OCI-LY7 (cell line): Measurements from ENCODE around the gene NEAT1. TPM values are rescaled to one million over a fixed set of nuclear protein-coding genes. Genes with fewer than 3 reads are reported as not detected.

ENCODE experiments used
- BruUV-seq: library from RNA; stranded (reverse); fragments of 400-500 nt; replicated peaks from 2 replicates; lab custom pipeline; 2021; lab: Mats Ljungman, UMichigan
- CTCF ChIA-PET: fragments of 300-600 bp; sonication (Branson Sonifier 250); formaldehyde crosslinking; loops from one replicate; lab custom pipeline; 2022; ENCODE audit warnings: antibody characterized with exemption; ENCODE audit not compliant: unreplicated experiment; lab: Charles Lee
- POLR2A ChIA-PET: fragments of 300-600 bp; sonication (Branson Sonifier 250); formaldehyde crosslinking; loops from one replicate; lab custom pipeline; 2022; ENCODE audit warnings: antibody characterized with exemption; lab: Charles Lee
- DNase-seq: peaks from one replicate; pipeline ENCODE4 v3.0.0-alpha.2; 2015; ENCODE audit warnings: low spot score
- H2AFZ ChIP-seq: fragments of 200-600 bp; sonication (generic), shearing (Covaris generic); 2 replicates; pipeline ENCODE4 v1.6.1; 2014; ENCODE audit warnings: mild to moderate bottlenecking, antibody characterized with exemption, low read length, moderate library complexity
- H3K27ac ChIP-seq: fragments of 200-600 bp; sonication (generic); 2 replicates; pipeline ENCODE4 v1.5.1; 2014; ENCODE audit warnings: mixed run types, low read depth, mild to moderate bottlenecking, moderate library complexity, low read length, inconsistent platforms; ENCODE audit not compliant: poor library complexity, severe bottlenecking
- H3K36me3 ChIP-seq: fragments of 200-600 bp; sonication (generic); 2 replicates; pipeline ENCODE4 v1.6.1; 2014; ENCODE audit warnings: mild to moderate bottlenecking, antibody characterized with exemption, low read length, moderate library complexity, mixed read lengths; ENCODE audit not compliant: insufficient read depth
- H3K4me1 ChIP-seq: fragments of 200-600 bp; sonication (generic); 2 replicates; pipeline ENCODE4 v1.5.1; 2014; ENCODE audit warnings: mild to moderate bottlenecking, low read length; ENCODE audit not compliant: insufficient read depth, poor library complexity, severe bottlenecking
- H3K4me2 ChIP-seq: fragments of 200-600 bp; sonication (generic); 2 replicates; pipeline ENCODE4 v1.6.1; 2014; ENCODE audit warnings: mild to moderate bottlenecking, low read length
- H3K4me3 ChIP-seq: fragments of 200-600 bp; sonication (generic); 2 replicates; pipeline ENCODE4 v1.5.1; 2014; ENCODE audit warnings: mild to moderate bottlenecking, low read depth, low read length; ENCODE audit not compliant: poor library complexity, severe bottlenecking
- H3K79me2 ChIP-seq: fragments of 200-600 bp; sonication (generic); 2 replicates; pipeline ENCODE4 v1.6.1; 2016; ENCODE audit warnings: low read depth, mild to moderate bottlenecking, low read length, moderate library complexity, mixed read lengths; ENCODE audit not compliant: insufficient read depth
- H3K9me2 ChIP-seq: fragments of 200-600 bp; sonication (generic); 2 replicates; pipeline ENCODE4 v1.6.1; 2016; ENCODE audit warnings: mild to moderate bottlenecking, low read length, mixed read lengths; ENCODE audit not compliant: insufficient read depth
- H3K9me3 ChIP-seq: fragments of 200-600 bp; sonication (generic); 2 replicates; pipeline ENCODE4 v1.6.1; 2014; ENCODE audit warnings: mild to moderate bottlenecking, mixed run types, low read length, mixed read lengths
- H4K20me1 ChIP-seq: fragments of 200-600 bp; sonication (generic); 2 replicates; pipeline ENCODE4 v1.6.1; 2014; ENCODE audit warnings: mild to moderate bottlenecking, antibody characterized with exemption, low read length, moderate library complexity, mixed read lengths; ENCODE audit not compliant: insufficient read depth
- EZH2phosphoT487 ChIP-seq: fragments of 200-600 bp; sonication (generic); IDR thresholded peaks from 2 replicates; pipeline ENCODE4 v1.6.1; 2018; ENCODE audit warnings: low read depth, borderline replicate concordance, mild to moderate bottlenecking, mixed run types, antibody characterized with exemption, low read length, moderate library complexity, mixed read lengths
- intact Hi-C: fragments of 100-400 bp; cut with micrococcal nuclease; formaldehyde crosslinking; loops from one replicate; pipeline ENCODE4 v1.10.0; 2022; ENCODE audit not compliant: unreplicated experiment
- total RNA-seq, 2 experiments: library from RNA; depleted of rRNA in 1 of 2; stranded (reverse); fragments of >200 nt in 1 of 2; shearing (Covaris generic) in 1 of 2; gene quantifications; 2 replicates each; pipeline ENCODE4 v1.2.3, GENCODE V29; 2014 to 2022
- TF ChIP-seq, protein P1 (sequence below): fragments of 200-600 bp; sonication (generic); conservative IDR thresholded peaks from 2 replicates; pipeline ENCODE4 v1.5.1; 2014; ENCODE audit warnings: mild to moderate bottlenecking, antibody characterized with exemption, low read length, moderate library complexity, mixed read lengths

NEAT1 gene
- total RNA-seq, 2 experiments from 2014 or later: 30.1 to 440 TPM

DNA sequence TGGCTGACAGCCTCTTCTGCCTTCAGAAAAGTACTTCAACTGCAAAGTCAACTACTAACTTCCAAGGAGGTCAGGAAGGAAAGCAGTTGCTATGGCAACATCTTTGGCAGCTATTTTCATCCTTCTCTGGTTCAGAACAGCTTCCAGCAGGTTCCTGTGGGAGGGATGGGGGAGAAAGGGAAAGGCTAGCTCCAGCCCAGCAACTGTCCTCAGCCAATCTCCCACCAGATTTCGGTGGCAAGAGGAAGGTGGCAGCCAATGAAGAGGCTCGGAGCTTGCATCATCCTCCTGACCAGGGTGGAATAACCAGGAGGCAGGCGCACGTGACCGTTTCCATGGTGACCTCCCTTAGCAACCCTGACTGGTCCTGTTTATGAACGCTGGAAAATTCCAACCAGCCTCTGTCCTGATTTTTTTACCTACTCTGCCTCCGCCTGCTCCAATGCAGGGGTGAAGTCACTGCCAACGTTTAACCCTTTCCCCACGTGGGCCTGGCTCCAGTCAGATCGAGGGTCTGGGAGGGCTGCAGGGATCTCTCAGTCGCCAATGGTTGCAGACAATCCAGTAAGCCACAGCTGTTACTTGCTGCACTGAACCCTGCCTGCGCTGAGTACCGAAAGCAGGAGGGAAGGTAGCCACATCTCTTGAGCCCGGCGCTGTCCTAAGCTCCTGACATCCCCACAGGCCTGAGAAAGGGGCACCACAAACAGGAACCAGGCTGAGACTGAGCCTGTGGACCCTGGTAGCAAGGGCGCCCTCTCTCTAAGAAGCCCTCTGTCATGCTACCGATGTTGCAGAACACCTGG, 65.1 kb downstream of the NEAT1 start:
- H3K9me3 ChIP-seq: no peaks in the 10 kb centered on the region
- TF ChIP-seq, protein P1, sequence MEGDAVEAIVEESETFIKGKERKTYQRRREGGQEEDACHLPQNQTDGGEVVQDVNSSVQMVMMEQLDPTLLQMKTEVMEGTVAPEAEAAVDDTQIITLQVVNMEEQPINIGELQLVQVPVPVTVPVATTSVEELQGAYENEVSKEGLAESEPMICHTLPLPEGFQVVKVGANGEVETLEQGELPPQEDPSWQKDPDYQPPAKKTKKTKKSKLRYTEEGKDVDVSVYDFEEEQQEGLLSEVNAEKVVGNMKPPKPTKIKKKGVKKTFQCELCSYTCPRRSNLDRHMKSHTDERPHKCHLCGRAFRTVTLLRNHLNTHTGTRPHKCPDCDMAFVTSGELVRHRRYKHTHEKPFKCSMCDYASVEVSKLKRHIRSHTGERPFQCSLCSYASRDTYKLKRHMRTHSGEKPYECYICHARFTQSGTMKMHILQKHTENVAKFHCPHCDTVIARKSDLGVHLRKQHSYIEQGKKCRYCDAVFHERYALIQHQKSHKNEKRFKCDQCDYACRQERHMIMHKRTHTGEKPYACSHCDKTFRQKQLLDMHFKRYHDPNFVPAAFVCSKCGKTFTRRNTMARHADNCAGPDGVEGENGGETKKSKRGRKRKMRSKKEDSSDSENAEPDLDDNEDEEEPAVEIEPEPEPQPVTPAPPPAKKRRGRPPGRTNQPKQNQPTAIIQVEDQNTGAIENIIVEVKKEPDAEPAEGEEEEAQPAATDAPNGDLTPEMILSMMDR: peak; percentile 71
- no peak for TF ChIP-seq EZH2phosphoT487
- peak; percentile 80 for DNase-seq
- H3K27ac ChIP-seq: peak overlapping the region; percentile 65
- peak overlapping the region; percentile 60 for H3K4me2 ChIP-seq
- H2AFZ ChIP-seq: peak overlapping the region; percentile 71
- BruUV-seq: no TSS peak
- no peaks in the 10 kb centered on the region for H4K20me1 ChIP-seq
- intact Hi-C loops: no loop called here
- H3K79me2 ChIP-seq: no peaks in the 10 kb centered on the region
- ChIA-PET CTCF (interaction anchor here (0.6 to 2.2 kb wide), 8 partner anchors 8 to 108 kb away, joined by 3 to 9 read pairs (median 4); partner anchors contain the start of genes NEAT1 and SCYL1), POLR2A (interaction anchor here (1.1 to 11.1 kb wide), 6 partner anchors 10 to 71 kb away, joined by 3 to 199 read pairs (median 30); partner anchors contain the start of genes MALAT1 and NEAT1)
- peak overlapping the region; percentile 37 for H3K4me3 ChIP-seq
- peaks cover 62% of the 10 kb centered on the region for H3K4me1 ChIP-seq
- H3K9me2 ChIP-seq: no peaks in the 10 kb centered on the region
- no peaks in the 10 kb centered on the region for H3K36me3 ChIP-seq

DNA sequence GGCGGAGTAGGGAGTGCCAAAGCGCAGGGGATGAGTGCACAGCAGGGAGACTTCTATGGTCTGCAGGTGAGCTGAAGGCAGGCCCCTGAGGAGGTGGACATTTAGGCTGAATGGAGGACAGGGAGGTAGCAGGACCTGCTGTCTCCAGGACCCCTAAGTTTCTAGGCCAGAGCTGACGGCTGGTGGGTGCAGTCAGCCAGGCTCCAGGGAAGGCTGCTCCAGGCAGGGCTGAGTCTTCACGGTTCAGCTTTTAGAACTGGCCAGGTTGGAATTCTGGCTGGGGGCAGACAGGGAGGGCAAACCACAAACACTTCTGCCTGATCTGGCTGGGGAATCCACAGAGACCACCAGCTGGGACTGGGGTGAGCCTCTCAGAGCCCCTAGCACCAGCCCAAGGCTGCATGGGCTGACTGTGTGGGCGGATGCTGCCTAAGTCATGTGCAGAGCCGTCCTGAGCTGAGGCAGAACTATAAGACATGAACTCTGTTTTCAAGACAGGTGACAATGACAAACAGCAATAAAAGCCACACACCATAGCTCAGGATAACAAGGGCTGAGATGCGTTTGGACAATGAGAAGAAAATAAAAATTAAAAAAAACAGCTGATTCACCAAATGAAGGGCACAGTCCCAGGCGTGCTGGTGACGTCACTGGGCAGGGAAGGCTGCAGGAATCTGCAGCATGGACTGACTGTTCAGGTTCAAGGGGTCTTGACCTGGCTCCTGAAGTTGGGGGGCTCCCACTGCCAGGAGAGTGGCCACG, 65.9 kb downstream of the NEAT1 start:
- CTCF ChIA-PET: interaction anchor here (0.8 to 2.2 kb wide), 6 partner anchors 8 to 67 kb away, joined by 3 to 9 read pairs (median 4); partner anchors contain the start of genes NEAT1 and SCYL1
- Histone ChIP-seq H3K4me1 (peaks cover 70% of the 10 kb centered on the region), H3K36me3 (no peaks in the 10 kb centered on the region), H2AFZ (peak overlapping the region; percentile 71), H3K9me2 (no peaks in the 10 kb centered on the region), H3K4me3 (peak overlapping the region; percentile 37), H4K20me1 (no peaks in the 10 kb centered on the region), H3K27ac (peak overlapping the region; percentile 65), H3K9me3 (no peaks in the 10 kb centered on the region), H3K79me2 (no peaks in the 10 kb centered on the region), H3K4me2 (peak overlapping the region; percentile 60)
- intact Hi-C loops: no loop called here
- POLR2A ChIA-PET: interaction anchor here (0.5 to 11.1 kb wide), 8 partner anchors 11 to 81 kb away, joined by 3 to 199 read pairs (median 16); partner anchors contain the start of genes MALAT1 and NEAT1
- peak; percentile 63 for DNase-seq
- no peak for TF ChIP-seq EZH2phosphoT487
- TF ChIP-seq, protein P1: 0 out of 2 replicates have a peak, but pooled peaks have one; percentile 15
- no TSS peak for BruUV-seq
